HG02642 (cell line): ENCODE results near the gene NAT14.
A peak's percentile ranks its signal among the peaks of the same experiment; 100 is the strongest.

ENCODE experiments used
- ATAC-seq: cut with Tn5 transposase; IDR thresholded peaks from one replicate; pipeline ENCODE4 v1.9.1; 2021; ENCODE audit warnings: mild to moderate bottlenecking; ENCODE audit not compliant: unreplicated experiment, poor library complexity

NAT14 gene

DNA sequence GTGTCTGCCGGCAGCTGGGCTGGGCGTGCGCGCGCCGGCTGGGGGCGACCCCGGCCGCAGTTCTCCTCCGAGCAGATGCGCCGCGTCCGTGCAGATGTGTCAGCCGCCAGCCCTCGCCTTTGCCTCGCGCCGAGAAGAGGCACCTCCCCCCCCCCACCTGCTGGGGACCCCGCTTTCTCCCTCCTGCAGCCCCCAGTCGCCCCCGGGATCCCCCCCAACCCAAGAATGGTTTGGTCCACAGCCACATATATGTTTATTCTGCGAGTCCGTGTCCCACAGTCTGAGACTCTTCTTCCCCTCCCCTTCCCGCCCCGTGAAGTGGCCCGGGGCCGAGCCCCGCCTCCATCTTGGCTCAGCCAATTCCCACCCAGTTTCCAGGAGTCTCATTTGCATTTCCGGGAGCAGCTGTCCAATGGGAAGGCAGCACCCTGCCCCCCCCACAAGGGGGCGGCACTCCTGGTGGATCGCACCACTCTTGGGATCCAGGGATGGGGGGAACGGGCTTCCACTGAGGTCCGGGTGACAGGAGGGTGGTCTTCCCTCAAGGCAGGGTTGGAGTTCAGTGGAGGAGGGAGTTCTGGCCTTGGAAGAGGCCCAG lies 32.1 kb upstream of the NAT14 start:
- no peak for ATAC-seq

DNA sequence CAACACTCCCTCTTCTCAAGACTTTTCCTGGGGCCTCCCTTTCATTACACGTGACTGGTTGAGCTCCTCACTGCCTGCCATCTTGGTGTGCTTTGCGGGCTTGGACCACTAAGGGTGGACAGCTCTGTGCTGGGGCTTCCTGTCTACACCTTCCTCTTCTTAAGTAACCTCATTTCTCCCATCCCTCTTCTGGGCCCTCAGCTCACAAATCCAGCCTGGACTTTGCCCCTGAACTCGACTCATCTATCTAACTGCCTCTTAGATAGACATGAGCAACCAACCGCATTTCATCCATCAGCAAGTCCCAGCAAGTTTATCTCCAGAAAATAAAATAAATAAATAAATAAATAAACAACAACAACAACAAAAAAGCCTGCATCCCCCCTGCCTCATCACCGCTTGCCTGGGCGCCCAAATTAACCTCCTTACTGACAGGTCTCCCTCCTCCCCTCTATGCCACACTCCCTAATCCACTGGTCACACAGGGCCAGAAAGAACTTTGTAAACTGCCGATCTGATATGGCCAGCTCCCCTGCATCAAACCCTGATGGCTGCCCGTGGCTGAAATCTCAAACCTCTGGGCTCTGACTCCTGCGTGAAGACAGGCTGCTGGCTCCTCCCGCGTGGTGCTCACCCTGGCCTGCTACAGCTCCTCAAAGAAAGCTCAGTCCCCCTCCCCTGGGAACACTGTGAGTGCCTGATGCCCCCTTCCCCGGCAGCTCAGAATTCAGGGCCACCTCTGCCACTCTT lies 31.3 kb upstream of the NAT14 start:
- no peak for ATAC-seq

GRCh38 chr19:55454787-55455243 lies 30.2 kb upstream of the NAT14 start:
- no peak for ATAC-seq

DNA sequence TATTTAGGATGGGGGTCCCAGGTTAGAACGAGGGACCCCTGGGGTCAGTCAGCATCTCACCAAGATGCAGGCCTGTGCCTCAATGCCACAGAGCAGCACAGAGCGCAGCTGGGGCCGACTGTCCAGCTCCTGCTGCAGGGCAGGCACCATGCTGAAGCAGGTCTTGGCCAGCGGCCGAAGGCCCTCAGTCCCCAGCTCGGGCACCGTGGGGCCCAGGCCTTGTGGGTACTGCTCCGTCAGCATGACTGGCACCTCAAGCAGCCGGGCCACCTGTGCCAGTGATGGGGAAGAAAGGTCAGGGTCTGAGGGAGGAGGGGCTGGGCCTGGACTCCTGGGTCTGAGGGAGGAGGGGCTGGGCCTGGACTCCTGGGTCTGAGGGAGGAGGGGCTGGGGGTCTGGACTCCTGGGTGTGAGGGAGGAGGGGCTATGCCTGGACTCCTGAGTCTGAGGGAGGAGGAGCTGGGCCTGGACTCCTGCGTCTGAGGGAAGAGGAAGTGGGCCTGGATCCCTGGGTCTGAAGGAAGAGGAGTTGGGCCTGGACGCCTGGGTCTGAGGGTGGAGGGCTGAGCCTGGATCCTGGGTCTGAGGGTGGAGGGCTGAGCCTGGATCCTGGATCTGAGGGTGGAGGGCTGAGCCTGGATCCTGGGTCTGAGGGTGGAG lies 29.3 kb upstream of the NAT14 start:
- no peak for ATAC-seq

DNA sequence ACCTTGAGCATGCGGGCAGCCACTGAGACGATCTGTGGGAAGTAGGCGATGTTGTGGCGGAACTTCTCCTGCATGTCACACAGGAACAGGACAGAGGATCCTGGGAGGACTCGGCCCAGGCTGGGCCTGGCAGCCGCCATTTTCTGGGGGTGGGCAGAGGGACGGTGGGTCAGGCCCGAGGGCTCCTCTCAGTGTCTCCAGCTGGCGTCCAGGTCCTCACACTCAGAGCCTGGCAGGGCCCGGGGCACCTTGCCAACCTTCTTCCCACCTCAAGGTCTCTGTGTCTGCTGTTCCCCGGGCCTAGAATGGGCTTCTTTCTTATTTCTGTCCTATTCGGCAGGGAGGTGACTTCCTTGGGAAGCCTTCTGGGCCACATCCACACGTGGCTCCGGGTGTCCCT lies 28.6 kb upstream of the NAT14 start:
- ATAC-seq: no peak

DNA sequence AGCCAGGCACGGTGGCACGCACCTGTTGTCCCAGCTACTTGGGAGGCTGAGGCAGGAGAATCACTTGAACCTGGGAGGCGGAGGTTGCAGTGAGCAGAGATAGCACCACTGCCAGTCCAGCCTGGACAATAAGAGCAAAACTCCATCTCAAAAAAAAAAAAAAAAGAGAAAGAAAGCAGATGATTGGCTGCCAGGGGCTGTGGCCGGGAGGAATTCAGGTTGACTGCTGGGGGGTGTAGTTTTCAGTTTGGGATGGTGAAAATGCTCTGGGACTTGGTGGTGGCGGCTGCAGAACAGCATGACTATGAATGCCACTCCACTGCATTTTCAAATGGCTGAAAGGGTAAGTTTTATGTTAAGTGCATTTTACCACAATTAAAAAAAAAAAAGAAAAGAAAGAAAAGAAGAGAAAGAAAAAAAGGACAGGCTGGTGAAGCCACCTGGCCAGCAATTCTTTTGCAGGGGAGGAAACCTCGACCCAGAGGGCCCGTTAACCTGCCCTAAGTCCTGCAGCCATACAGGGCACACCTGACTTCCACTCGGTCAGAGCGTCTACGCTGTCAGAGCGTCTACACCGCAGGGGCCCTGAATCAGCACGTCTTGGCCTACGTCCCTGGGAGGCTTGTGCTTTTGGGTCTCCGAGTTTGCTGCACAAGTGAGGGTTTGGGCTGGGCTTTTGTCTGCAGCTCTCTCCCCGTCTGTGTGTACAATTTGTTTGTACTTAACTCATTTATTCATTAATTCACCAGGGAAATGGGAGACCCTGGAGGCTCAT lies 27.1 kb upstream of the NAT14 start:
- no peak for ATAC-seq

DNA sequence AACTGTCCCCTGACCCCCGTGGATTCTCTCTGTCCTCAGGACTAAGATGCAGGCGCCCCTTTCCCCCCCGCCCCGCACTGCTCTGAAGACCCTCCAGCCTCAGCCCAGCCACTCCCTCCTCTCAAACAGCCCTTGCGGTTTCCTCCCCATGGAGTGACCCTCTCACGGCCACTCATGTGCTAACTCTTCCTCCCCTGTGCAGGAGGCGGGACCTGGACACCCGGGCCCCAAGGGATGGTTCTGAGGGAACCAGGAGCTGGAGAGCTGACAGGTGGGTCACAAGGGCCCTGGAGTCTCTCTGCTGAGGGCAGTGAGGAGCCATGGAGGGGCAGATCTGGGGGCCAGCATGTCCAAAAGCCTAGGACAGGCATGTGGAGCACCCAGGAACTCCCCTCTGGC lies 25.4 kb upstream of the NAT14 start:
- no peak for ATAC-seq

DNA sequence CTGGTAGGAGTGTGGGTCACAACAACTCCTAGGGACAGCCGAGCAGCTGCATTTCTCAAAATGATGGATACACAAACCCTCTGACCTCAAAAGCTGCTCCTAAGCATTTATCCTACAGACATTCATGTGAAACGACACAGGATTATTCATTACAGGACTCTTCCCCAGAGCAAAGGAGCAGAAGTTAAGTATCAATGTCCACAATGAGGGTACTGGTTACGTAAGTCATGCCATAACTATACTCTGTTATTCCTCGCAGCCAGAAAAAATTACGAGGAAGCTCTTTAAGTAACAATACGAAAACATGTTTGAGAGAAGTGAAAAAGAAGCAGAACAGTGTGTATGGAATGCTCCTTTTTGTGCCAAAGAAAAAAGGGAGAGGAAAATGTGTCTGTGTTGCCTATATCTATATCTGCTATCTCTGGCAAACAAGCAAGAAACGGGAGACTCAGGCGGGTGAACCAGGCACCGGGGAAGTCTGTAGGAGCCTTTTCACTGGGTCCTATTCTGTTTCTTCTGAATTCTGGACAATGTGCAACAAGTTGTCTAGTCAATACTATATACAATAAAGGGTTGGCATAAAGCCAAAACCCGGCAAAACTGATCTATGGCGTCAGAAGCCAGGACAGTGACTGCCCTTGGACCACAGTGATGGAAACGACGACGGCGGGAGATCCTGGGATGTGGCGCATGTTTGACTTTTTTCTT lies 24.9 kb upstream of the NAT14 start:
- ATAC-seq: no peak

GRCh38 chr19:55460670-55461258 lies 24.2 kb upstream of the NAT14 start:
- ATAC-seq: no peak

DNA sequence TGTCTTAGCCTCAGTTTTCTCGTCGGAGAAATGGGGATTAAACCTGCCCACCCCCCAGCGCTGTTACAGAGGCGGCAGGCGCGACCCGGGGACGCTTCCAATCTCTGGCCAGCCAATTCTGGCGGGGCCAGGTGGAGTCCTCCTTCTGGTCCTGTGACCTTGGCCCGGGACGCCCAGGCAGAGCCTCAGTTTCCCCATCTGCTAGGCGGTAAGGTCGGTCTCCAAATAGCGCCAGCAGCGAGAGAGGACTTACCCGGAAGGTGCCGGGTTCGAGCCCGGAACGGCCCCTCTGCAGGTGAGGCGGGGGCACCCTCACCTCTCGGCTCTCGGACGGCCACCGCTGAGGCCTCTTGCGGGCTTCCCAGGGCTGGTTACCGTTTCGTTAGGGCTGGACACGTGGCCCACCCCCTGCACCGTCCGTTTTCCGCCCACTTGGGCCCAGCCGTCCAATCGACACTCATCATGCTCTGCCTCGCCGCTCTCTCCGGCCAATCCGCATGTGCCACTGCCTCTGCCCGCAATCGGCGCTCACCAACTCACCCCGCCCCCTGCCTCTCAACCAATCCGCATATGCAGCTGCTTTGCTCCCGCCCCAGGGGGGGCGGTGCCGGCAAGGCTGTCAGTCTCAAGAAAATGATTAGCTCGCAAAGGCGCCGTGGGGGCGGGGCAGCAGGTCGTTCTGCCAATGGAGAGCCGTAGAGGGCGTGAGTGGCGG lies 23.6 kb upstream of the NAT14 start, which contains the start of gene ISOC2:
Gene ISOC2 (minus strand): TSS at position 384 of the 715 bp plus-strand sequence. CDS start 5,156 bp downstream, outside the sequence.
- ATAC-seq: peak; percentile 95

DNA sequence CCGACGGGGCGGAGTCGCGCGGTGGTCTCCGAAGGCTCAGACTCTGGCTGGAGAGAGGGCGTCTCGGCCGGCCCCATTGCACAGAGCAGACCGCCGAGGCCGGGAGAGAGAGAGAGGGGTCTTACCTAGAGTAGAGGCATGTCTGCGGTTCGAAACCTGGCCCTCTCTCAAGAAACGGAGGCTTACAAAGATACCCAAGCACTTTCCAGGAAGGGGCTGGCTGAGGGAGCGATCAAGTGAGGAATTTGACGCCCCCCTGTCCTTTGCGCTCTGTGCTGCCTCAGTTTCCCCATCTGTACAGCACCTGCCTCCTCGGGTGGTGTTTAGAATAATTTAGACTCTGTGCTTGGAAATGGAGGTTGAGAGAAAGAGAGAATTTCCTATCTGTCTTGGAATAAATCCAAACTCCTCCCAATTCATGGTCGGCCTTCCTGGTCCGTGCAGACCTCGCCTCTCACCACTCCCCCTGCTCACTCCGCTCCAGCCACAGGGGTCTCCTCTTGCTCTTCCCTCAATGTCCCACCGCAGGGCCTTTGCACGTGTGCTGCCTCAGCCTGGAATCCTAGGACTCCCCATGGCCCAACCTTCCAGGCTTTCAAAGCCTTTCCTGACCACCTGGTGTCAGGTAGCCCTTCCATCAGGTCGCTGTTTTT lies 22.9 kb upstream of the NAT14 start:
- ATAC-seq: no peak

GRCh38 chr19:55462722-55463121 lies 22.3 kb upstream of the NAT14 start:
- no peak for ATAC-seq

GRCh38 chr19:55463583-55464031 lies 21.4 kb upstream of the NAT14 start:
- no peak for ATAC-seq

DNA sequence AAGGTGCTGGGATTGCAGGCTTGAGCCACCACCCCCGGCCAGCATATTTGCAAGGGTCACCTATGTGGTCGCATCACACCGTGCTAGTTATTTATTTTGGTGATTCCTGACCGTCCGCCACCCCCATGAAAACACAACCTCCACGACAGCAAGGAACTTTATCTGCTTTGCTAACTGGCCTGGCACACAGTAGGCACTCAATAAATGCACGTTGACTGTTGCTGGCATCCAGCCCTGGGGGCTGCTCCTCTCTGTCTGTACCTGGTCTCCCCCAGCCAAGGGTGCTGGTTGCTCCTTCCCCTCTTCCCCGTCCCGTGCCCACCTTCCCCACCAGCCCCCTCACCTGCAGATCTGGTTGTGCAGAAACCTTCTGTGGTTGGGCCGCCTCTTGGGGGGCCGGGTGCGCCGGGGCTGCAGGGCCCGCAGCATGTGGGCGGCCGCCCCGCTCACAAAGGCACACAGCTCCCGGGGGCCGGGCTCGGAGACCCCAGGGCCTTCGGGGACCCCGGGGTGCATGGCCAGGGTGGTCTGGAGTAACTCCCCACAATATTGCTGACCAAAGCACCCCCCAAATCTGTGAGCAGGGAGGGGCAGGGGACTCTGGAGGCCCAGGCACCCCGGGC lies 20.8 kb upstream of the NAT14 start:
- ATAC-seq: no peak

GRCh38 chr19:55464662-55465054 lies 20.3 kb upstream of the NAT14 start, which contains the start of gene C19orf85:
Gene C19orf85, minus strand, starts transcription at chr19:55464751. Its CDS starts 197 bp downstream, at chr19:55464554.
- no peak for ATAC-seq

- no peak for ATAC-seq
These were observed 19.3 kb upstream of the NAT14 start for GRCh38 chr19:55465460-55466240.

DNA sequence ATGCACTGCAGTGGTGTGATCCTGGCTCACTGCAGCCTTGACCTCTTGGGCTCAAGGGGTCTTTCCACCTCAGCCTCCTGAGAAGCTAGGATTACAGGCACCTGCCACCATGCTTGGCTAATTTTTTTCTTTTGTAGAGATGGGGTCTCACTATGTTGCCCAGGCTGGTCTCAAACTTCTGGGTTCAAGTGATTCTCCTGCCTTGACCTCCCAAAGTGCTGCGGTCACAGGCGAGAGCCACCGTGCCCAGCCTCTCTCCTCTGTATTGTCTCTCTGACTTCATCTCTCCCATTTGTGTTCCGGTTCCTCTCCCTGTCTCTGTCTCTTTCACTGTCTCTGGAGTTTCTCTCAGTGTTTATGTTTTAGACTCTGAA lies 18.8 kb upstream of the NAT14 start:
- ATAC-seq: no peak
